Measurements from ENCODE around the gene LRTM1. TPM values are rescaled to one million over a fixed set of nuclear protein-coding genes. Genes with fewer than 3 reads are reported as not detected.

LRTM1 gene
- total and polyA plus RNA-seq, 2 of the 13 experiments (the other 11 are each of a cell fraction or from before 2014, with no cell fraction given) = not detected

- TF ChIP-seq ZHX1 (CRISPR knock-in tag; IDR thresholded peaks at IDR 0.05; ENCODE audit: low read depth) (no peak), ZNF788 (CRISPR knock-in tag; IDR thresholded peaks at IDR 0.05; ENCODE audit: borderline replicate concordance) (no peak), ZNF512B (CRISPR knock-in tag; IDR thresholded peaks at IDR 0.05; ENCODE audit: borderline replicate concordance) (no peak), SMAD9 (CRISPR knock-in tag; IDR thresholded peaks at IDR 0.05) (no peak), ZNF589 (CRISPR knock-in tag; conservative IDR thresholded peaks at IDR 0.05) (no peak), CREB3 (CRISPR knock-in tag; IDR thresholded peaks at IDR 0.05) (no peak), HMGA1 (CRISPR knock-in tag; conservative IDR thresholded peaks at IDR 0.05) (no peak), ZNF317 (CRISPR knock-in tag; IDR thresholded peaks at IDR 0.05) (no peak), MAFK (conservative IDR thresholded peaks at IDR 0.05 in 1 of 2, IDR thresholded peaks at IDR 0.05 in 1 of 2; ENCODE audit: low read length in 2 of 2) (no peak)
Measured at GRCh38 chr3:54915976-54916375, 11.9 kb downstream of the LRTM1 start (continued).

Measured in HepG2 (cell line).